Naive thymus-derived CD4-positive, alpha-beta T cell (primary cell): ENCODE data around the gene JPH2. TPM values are rescaled to one million over a fixed set of nuclear protein-coding genes. Genes with fewer than 3 reads are reported as not detected.

Experiments
- ATAC-seq: fragments of 150-1000 bp; cut with Tn5 transposase; 2 replicates; pipeline ENCODE4 v1.10.0; 2021; ENCODE audit warnings: mild to moderate bottlenecking, moderate library complexity
- CTCF ChIA-PET: fragments of 350-600 bp; sonication (Branson Sonifier 250); formaldehyde crosslinking; loops from one replicate; lab custom pipeline; 2021; ENCODE audit warnings: antibody characterized with exemption; lab: Charles Lee
- POLR2A ChIA-PET: fragments of 350-600 bp; sonication (Branson Sonifier 250); formaldehyde crosslinking; loops from one replicate; lab custom pipeline; 2021; ENCODE audit warnings: antibody characterized with exemption, inconsistent platforms; lab: Charles Lee
- DNase-seq, 9 donors: peaks; one replicate each; pipeline versions ENCODE4 v3.0.0 to v3.0.0-alpha.2; 2020 to 2022; ENCODE audit warnings: mixed read lengths in 1 of 9
- H3K27ac ChIP-seq: one replicate; pipeline ENCODE4 v1.7.0; 2013; ENCODE audit warnings: mild to moderate bottlenecking, low read depth, low read length, moderate library complexity
- H3K27me3 ChIP-seq, 2 donors: one replicate each; pipeline ENCODE4 v1.7.0; 2013; ENCODE audit warnings: low read length in 2 of 2, mild to moderate bottlenecking in 2 of 2, moderate library complexity in 2 of 2; ENCODE audit not compliant: control insufficient read depth in 2 of 2, insufficient read depth in 2 of 2
- H3K36me3 ChIP-seq, 3 experiments: 1 replicate in 2 of 3; 2 replicates in 1 of 3; pipeline ENCODE4 v1.7.0; 2013; ENCODE audit warnings: low read length in 3 of 3, mild to moderate bottlenecking in 3 of 3, moderate library complexity in 1 of 3; ENCODE audit not compliant: insufficient read depth in 3 of 3, control insufficient read depth in 2 of 3
- H3K4me1 ChIP-seq, 2 donors: one replicate each; pipeline ENCODE4 v1.7.0; 2013; ENCODE audit warnings: low read length in 2 of 2, mild to moderate bottlenecking in 2 of 2, moderate library complexity in 1 of 2; ENCODE audit not compliant: control insufficient read depth in 2 of 2, insufficient read depth in 2 of 2
- H3K4me3 ChIP-seq: 2 replicates; pipeline ENCODE4 v1.7.0; 2013; ENCODE audit warnings: mild to moderate bottlenecking, low read length
- H3K9me3 ChIP-seq, 3 experiments: 1 replicate in 2 of 3; 2 replicates in 1 of 3; pipeline ENCODE4 v1.7.0; 2013; ENCODE audit warnings: low read length in 3 of 3; ENCODE audit not compliant: control insufficient read depth in 2 of 3
- H3K27ac Mint-ChIP-seq, 9 donors: one replicate each; pipeline ENCODE4 v1.8.0; 2020 to 2022; ENCODE audit warnings: mixed read lengths in 9 of 9, mild to moderate bottlenecking in 8 of 9, moderate library complexity in 5 of 9, inconsistent platforms in 2 of 9
- H3K27me3 Mint-ChIP-seq, 5 donors: one replicate each; pipeline ENCODE4 v1.8.0; 2021 to 2022; ENCODE audit warnings: mixed read lengths in 5 of 5, mild to moderate bottlenecking in 1 of 5
- H3K36me3 Mint-ChIP-seq, 5 donors: one replicate each; pipeline ENCODE4 v1.8.0; 2020 to 2022; ENCODE audit warnings: mixed read lengths in 5 of 5, mild to moderate bottlenecking in 3 of 5, inconsistent platforms in 1 of 5
- H3K4me1 Mint-ChIP-seq, 7 donors: one replicate each; pipeline ENCODE4 v1.8.0; 2020 to 2022; ENCODE audit warnings: mixed read lengths in 7 of 7, mild to moderate bottlenecking in 3 of 7, inconsistent platforms in 1 of 7
- H3K4me3 Mint-ChIP-seq, 10 donors: one replicate each; pipeline ENCODE4 v1.8.0; 2020 to 2022; ENCODE audit warnings: mild to moderate bottlenecking in 10 of 10, mixed read lengths in 10 of 10, moderate library complexity in 6 of 10, inconsistent platforms in 2 of 10
- H3K9me3 Mint-ChIP-seq, 11 donors: one replicate each; pipeline ENCODE4 v1.8.0; 2020 to 2022; ENCODE audit warnings: mixed read lengths in 11 of 11, mild to moderate bottlenecking in 4 of 11, inconsistent platforms in 1 of 11, moderate library complexity in 1 of 11
- intact Hi-C, 2 donors: fragments of 100-400 bp; cut with micrococcal nuclease; formaldehyde crosslinking; loops; one replicate each; pipeline ENCODE4 v1.15.1; 2023
- polyA plus RNA-seq, 2 donors: library from polyadenylated mRNA; unstranded; fragments of 300-500 nt; fragmentation: Illumina TruSeq; gene quantifications; one replicate each; pipeline ENCODE4 v1.2.3, GENCODE V29; 2021
- total RNA-seq, 6 experiments: library from RNA in 5 of 6; stranded (reverse) in 5 of 6; gene quantifications; 1 replicate in 5 of 6; 2 replicates in 1 of 6; pipeline ENCODE4 v1.2.3 and lab custom pipeline; 2021 to 2026

The JPH2 gene
- total and polyA plus RNA-seq, 7 experiments from 2014 or later, result 0.07 to 0.17 TPM; not detected in 5

GRCh38 chr20:44231193-44231592 is 44.2 kb upstream of the JPH2 start:
- Mint-ChIP-seq H3K4me1 (peaks cover 0 to 12% (median 8%) of the 10 kb centered on the region in 7 donors), H3K9me3 (no peaks in the 10 kb centered on the region), H3K27ac (peak overlapping the region in 2 of 9 donors; percentile 52 to 65), H3K36me3 (no peaks in the 10 kb centered on the region), H3K4me3 (no peak overlapping the region), H3K27me3 (no peaks in the 10 kb centered on the region)
- CTCF ChIA-PET, result interaction anchor here (1.4 kb wide), 1 partner anchor 14 kb away, joined by 4 read pairs; no protein-coding TSS in a partner anchor
- Histone ChIP-seq H3K4me3 (no peak overlapping the region), H3K36me3 (no peaks in the 10 kb centered on the region), H3K4me1 (no peaks in the 10 kb centered on the region), H3K9me3 (no peaks in the 10 kb centered on the region), H3K27ac (no peak overlapping the region), H3K27me3 (no peaks in the 10 kb centered on the region)
- intact Hi-C loops, result no loop called here
- POLR2A ChIA-PET, result no interaction called here
- DNase-seq, result no peak
- ATAC-seq, result no peak

- ChIA-PET POLR2A (interaction anchor here (0.6 kb wide), 1 partner anchor 489 kb away, joined by 8 read pairs; no protein-coding TSS in a partner anchor), CTCF (no interaction called here)
Measured at GRCh38 chr20:44228465-44229258, 41.7 kb upstream of the JPH2 start.

DNA sequence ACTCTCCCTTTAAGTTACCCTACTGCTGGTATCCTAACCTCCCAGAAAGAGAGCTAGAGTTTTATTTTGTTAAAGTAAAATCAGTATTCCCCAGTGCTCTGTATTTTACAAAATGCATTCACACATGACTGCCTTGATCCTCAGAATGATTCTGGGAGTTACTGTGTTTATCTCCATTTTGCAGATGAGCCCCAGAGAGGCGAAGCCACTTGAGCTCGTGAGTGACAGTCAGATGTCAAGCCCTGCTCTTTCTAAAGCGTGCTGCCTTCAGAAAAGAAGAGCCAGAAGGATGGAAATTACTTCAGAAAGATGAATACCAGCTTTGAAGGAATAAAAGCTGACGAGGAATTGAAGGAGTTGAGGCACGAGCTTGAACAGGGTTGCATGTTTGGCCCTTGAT is 37.6 kb upstream of the JPH2 start:
- ATAC-seq, result no peak
- CTCF ChIA-PET, result interaction anchor here (1.2 to 2.4 kb wide), 3 partner anchors 9 to 385 kb away, joined by 3 to 9 read pairs (median 4); partner anchors contain the start of gene FITM2
- Histone ChIP-seq H3K4me1 (peaks cover 3 to 12% of the 10 kb centered on the region in 2 donors), H3K36me3 (no peaks in the 10 kb centered on the region), H3K9me3 (no peaks in the 10 kb centered on the region), H3K27me3 (no peaks in the 10 kb centered on the region), H3K27ac (no peak overlapping the region), H3K4me3 (no peak overlapping the region)
- Mint-ChIP-seq H3K4me3 (no peak overlapping the region), H3K36me3 (peaks cover 0 to 5% (median 0%) of the 10 kb centered on the region in 5 donors), H3K9me3 (peaks cover 0 to 1% (median 0%) of the 10 kb centered on the region in 11 donors), H3K27ac (peak overlapping the region in 7 of 9 donors; percentile 51 to 94 (median 78)), H3K27me3 (no peaks in the 10 kb centered on the region), H3K4me1 (peaks cover 5 to 36% (median 26%) of the 10 kb centered on the region in 7 donors)
- POLR2A ChIA-PET, result interaction anchor here (1.2 to 2.6 kb wide), 2 partner anchors 13 to 86 kb away, joined by 3 to 8 read pairs; partner anchors contain the start of gene FITM2
- DNase-seq, result no peak
- intact Hi-C loops, result no loop called here

More at GRCh38 chr20:44228465-44229258, 41.7 kb upstream of the JPH2 start:
- Histone ChIP-seq H3K4me3 (no peak overlapping the region), H3K27me3 (no peaks in the 10 kb centered on the region), H3K4me1 (no peaks in the 10 kb centered on the region), H3K27ac (no peak overlapping the region), H3K36me3 (no peaks in the 10 kb centered on the region), H3K9me3 (no peaks in the 10 kb centered on the region)
- H3K36me3 Mint-ChIP-seq, result no peaks in the 10 kb centered on the region
- H3K27ac Mint-ChIP-seq, result peak overlapping the region in 1 of 9 donors; percentile 66
- intact Hi-C loops, result no loop called here
- H3K27me3 Mint-ChIP-seq, result no peaks in the 10 kb centered on the region
- DNase-seq (no peak), ATAC-seq (no peak)
- H3K4me3 Mint-ChIP-seq, result no peak overlapping the region
- H3K4me1 Mint-ChIP-seq, result peaks cover 0 to 17% (median 8%) of the 10 kb centered on the region in 7 donors
- H3K9me3 Mint-ChIP-seq, result no peaks in the 10 kb centered on the region

DNA sequence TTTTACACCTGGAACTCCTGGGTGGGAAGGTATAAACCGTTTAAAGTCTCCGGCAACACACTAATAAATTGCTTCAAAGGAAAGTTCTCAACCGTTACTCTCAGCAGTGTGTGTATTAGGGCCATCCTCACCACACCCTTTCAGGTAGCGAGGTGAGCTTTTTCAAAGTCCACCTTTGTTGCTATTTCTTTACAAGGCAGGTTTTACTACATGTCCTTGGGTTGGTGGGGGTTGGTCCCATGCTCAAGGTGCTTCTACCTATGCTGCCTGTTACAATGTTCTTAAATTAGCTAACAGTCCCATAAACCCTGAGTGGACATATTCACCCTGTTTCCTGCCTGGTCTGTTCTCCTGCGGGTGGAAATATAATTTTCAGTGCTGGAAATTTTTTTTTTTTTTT is 36.7 kb upstream of the JPH2 start:
- H3K9me3 ChIP-seq, result no peaks in the 10 kb centered on the region
- peak overlapping the region in 6 of 9 donors; percentile 45 to 94 (median 91) for H3K27ac Mint-ChIP-seq
- H3K9me3 Mint-ChIP-seq, result peaks cover 0 to 1% (median 0%) of the 10 kb centered on the region in 11 donors
- peaks cover 11 to 21% of the 10 kb centered on the region in 2 donors for H3K4me1 ChIP-seq
- DNase-seq (no peak), ATAC-seq (no peak)
- H3K27ac ChIP-seq, result no peak overlapping the region
- POLR2A ChIA-PET, result interaction anchor here (0.6 to 2.6 kb wide), 3 partner anchors 12 to 87 kb away, joined by 3 to 8 read pairs (median 3); partner anchors contain the start of gene FITM2
- peaks cover 15 to 45% (median 36%) of the 10 kb centered on the region in 7 donors for H3K4me1 Mint-ChIP-seq
- H3K27me3 ChIP-seq, result no peaks in the 10 kb centered on the region
- H3K36me3 ChIP-seq, result no peaks in the 10 kb centered on the region
- CTCF ChIA-PET, result interaction anchor here (0.8 to 2.4 kb wide), 3 partner anchors 8 to 87 kb away, joined by 4 to 9 read pairs (median 6); partner anchors contain the start of gene FITM2
- H3K4me3 ChIP-seq, result no peak overlapping the region
- no peak overlapping the region for H3K4me3 Mint-ChIP-seq
- peaks cover 0 to 5% (median 0%) of the 10 kb centered on the region in 5 donors for H3K36me3 Mint-ChIP-seq
- no peaks in the 10 kb centered on the region for H3K27me3 Mint-ChIP-seq
- intact Hi-C loops, result no loop called here

GRCh38 chr20:44222633-44223368 is 35.8 kb upstream of the JPH2 start:
- ATAC-seq (no peak), DNase-seq (no peak)
- Mint-ChIP-seq H3K27me3 (no peaks in the 10 kb centered on the region), H3K4me1 (peaks cover 24 to 55% (median 45%) of the 10 kb centered on the region in 7 donors), H3K9me3 (peaks cover 0 to 1% (median 0%) of the 10 kb centered on the region in 11 donors), H3K27ac (peak overlapping the region in 8 of 9 donors; percentile 76 to 94 (median 91)), H3K4me3 (no peak overlapping the region), H3K36me3 (peaks cover 0 to 5% (median 0%) of the 10 kb centered on the region in 5 donors)
- H3K4me3 ChIP-seq, result no peak overlapping the region
- H3K27me3 ChIP-seq, result no peaks in the 10 kb centered on the region
- H3K27ac ChIP-seq, result no peak overlapping the region
- ChIA-PET CTCF (interaction anchor here (0.6 to 0.8 kb wide), 2 partner anchors 9 to 164 kb away, joined by 4 to 6 read pairs; no protein-coding TSS in a partner anchor), POLR2A (interaction anchor here (2.6 kb wide), 1 partner anchor 88 kb away, joined by 8 read pairs; the partner anchor contains the start of gene FITM2)
- intact Hi-C loops, result no loop called here
- H3K4me1 ChIP-seq, result peaks cover 19 to 22% of the 10 kb centered on the region in 2 donors
- no peaks in the 10 kb centered on the region for H3K36me3 ChIP-seq
- H3K9me3 ChIP-seq, result no peaks in the 10 kb centered on the region

GRCh38 chr20:44222027-44222426 is 35.0 kb upstream of the JPH2 start:
- Histone ChIP-seq H3K4me3 (no peak overlapping the region), H3K9me3 (no peaks in the 10 kb centered on the region), H3K27me3 (no peaks in the 10 kb centered on the region), H3K4me1 (peaks cover 26 to 27% of the 10 kb centered on the region in 2 donors), H3K27ac (no peak overlapping the region), H3K36me3 (no peaks in the 10 kb centered on the region)
- ChIA-PET POLR2A (interaction anchor here (0.8 kb wide), 1 partner anchor 89 kb away, joined by 3 read pairs; the partner anchor contains the start of gene FITM2), CTCF (interaction anchor here (0.6 kb wide), 1 partner anchor 165 kb away, joined by 4 read pairs; no protein-coding TSS in a partner anchor)
- Mint-ChIP-seq H3K27ac (peak overlapping the region in 8 of 9 donors; percentile 45 to 99 (median 91)), H3K9me3 (peaks cover 0 to 1% (median 0%) of the 10 kb centered on the region in 11 donors), H3K4me1 (peaks cover 32 to 62% (median 52%) of the 10 kb centered on the region in 7 donors), H3K4me3 (peak overlapping the region in 1 of 10 donors; percentile 82), H3K36me3 (peaks cover 0 to 5% (median 0%) of the 10 kb centered on the region in 5 donors), H3K27me3 (no peaks in the 10 kb centered on the region)
- no peak for DNase-seq
- ATAC-seq, result no peak
- intact Hi-C loops, result no loop called here
